Measurements from ENCODE around the gene COPS6.

COPS6 gene

DNA sequence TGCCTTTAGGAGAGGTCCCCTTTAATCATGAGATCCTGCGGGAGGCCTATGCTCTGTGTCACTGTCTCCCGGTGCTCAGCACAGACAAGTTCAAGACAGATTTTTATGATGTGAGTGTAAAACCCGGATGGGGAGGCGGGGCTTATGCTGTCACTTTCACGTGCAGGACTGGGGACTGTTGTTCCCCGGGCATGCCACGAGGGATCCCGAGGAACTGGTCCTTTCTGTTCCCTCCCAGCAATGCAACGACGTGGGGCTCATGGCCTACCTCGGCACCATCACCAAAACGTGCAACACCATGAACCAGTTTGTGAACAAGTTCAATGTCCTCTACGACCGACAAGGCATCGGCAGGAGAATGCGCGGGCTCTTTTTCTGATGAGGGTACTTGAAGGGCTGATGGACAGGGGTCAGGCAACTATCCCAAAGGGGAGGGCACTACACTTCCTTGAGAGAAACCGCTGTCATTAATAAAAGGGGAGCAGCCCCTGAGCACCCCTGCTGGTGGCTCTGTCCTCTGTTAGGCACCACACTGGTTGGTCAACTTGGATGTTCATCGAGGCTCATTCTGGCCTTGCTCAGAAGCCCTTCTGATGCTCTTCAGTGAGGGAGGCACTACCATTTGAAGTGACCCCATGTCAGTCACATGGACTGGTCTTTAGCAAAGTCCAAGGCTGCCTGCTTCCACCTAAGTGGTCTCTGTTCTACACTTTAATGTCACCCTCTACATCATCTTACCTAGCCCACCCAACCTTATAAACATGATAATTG lies 2.8 kb downstream of the COPS6 start:
- no peak for DNase-seq (ENCODE audit: low read depth, low spot score)
- in situ Hi-C loops (cut with HindIII; ENCODE audit: low sequenced_read_pairs), result no loop called here
- no peak overlapping the region for H3K4me3 ChIP-seq (ENCODE audit: low read depth, low read length)

DNA sequence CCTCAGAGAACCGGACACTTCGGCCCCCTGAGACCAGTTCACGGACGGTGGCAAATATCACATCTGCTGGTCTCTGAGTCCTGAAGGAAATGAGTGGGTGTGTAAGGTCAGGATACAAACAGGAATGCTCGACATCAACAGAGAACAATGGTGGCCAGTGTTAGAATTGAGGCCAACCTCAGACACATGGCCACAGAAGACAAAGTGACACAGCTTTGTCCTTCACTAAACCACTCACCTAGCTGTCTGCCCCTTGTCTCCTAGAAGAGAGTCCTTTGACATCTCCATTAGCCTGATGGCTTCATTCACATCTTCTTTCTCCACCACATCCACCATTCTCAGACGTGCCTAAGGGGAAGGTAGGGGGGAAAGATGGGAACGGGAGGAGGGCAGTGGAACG lies 4.3 kb downstream of the COPS6 start:
- H3K4me3 ChIP-seq (ENCODE audit: low read depth, low read length), result no peak overlapping the region
- DNase-seq (ENCODE audit: low read depth, low spot score), result no peak
- in situ Hi-C loops (cut with HindIII; ENCODE audit: low sequenced_read_pairs), result no loop called here
- TF ChIP-seq, protein P1, sequence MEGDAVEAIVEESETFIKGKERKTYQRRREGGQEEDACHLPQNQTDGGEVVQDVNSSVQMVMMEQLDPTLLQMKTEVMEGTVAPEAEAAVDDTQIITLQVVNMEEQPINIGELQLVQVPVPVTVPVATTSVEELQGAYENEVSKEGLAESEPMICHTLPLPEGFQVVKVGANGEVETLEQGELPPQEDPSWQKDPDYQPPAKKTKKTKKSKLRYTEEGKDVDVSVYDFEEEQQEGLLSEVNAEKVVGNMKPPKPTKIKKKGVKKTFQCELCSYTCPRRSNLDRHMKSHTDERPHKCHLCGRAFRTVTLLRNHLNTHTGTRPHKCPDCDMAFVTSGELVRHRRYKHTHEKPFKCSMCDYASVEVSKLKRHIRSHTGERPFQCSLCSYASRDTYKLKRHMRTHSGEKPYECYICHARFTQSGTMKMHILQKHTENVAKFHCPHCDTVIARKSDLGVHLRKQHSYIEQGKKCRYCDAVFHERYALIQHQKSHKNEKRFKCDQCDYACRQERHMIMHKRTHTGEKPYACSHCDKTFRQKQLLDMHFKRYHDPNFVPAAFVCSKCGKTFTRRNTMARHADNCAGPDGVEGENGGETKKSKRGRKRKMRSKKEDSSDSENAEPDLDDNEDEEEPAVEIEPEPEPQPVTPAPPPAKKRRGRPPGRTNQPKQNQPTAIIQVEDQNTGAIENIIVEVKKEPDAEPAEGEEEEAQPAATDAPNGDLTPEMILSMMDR (IDR thresholded peaks at IDR 0.05; ENCODE audit: low read depth, low read length), result no peak

More for the DNA sequence above, 2.8 kb downstream of the COPS6 start:
- TF ChIP-seq, protein P1 (IDR thresholded peaks at IDR 0.05; ENCODE audit: low read depth, low read length), result peak; percentile 14

DNA sequence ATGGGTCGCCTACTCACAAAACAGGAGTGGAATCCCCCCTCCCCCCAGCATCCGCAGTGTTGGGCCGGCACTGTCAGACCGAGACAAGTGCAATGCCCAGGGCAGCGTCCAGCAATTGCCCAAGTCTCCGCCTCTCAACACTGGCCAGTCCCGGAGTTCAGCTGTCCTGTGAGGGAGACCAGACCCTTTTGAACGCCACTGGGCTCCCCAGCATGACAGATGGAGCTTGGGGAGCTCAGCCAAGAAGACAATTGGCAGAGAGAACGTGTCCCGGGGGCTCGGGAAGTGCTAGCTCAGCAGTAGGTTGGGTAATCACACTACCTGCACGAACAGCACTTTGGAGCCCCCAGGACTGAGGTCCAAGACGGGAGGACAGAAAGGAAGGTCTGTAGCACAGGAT lies 4.7 kb downstream of the COPS6 start:
- TF ChIP-seq, protein P1 (IDR thresholded peaks at IDR 0.05; ENCODE audit: low read depth, low read length), result no peak
- no peak overlapping the region for H3K4me3 ChIP-seq (ENCODE audit: low read depth, low read length)
- no peak for DNase-seq (ENCODE audit: low read depth, low spot score)
- in situ Hi-C loops (cut with HindIII; ENCODE audit: low sequenced_read_pairs), result no loop called here

- no peak for DNase-seq (ENCODE audit: low read depth, low spot score)
Measured at GRCh38 chr7:100093925-100094486, 5.2 kb downstream of the COPS6 start.

GRCh38 chr7:100095289-100095688 lies 6.5 kb downstream of the COPS6 start:
- no peak overlapping the region for H3K4me3 ChIP-seq (ENCODE audit: low read depth, low read length)
- in situ Hi-C loops (cut with HindIII; ENCODE audit: low sequenced_read_pairs), result no loop called here
- TF ChIP-seq, protein P1 (IDR thresholded peaks at IDR 0.05; ENCODE audit: low read depth, low read length), result no peak
- no peak for DNase-seq (ENCODE audit: low read depth, low spot score)

More at GRCh38 chr7:100093925-100094486, 5.2 kb downstream of the COPS6 start:
- in situ Hi-C loops (cut with HindIII; ENCODE audit: low sequenced_read_pairs), result no loop called here
- TF ChIP-seq, protein P1 (IDR thresholded peaks at IDR 0.05; ENCODE audit: low read depth, low read length), result no peak
- H3K4me3 ChIP-seq (ENCODE audit: low read depth, low read length), result no peak overlapping the region

DNA sequence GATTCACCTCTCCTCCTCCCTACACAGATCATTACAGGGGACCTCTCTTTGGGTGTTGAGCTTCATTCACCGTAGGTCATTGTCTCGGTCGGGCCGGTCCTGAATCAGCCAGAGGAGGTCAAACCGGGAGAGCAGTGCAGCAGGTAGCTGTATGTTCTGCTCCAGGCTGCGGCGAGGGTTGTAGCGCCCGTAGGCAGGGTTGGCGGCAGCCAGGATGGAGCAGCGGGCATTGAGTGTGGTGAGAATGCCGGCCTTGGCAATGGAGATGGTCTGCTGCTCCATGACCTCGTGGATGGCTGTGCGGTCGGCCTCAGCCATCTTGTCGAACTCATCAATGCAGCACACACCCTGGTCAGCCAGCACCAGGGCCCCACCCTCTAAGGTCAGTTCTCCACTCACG lies 6.9 kb downstream of the COPS6 start:
- in situ Hi-C loops (cut with HindIII; ENCODE audit: low sequenced_read_pairs), result no loop called here
- TF ChIP-seq, protein P1 (IDR thresholded peaks at IDR 0.05; ENCODE audit: low read depth, low read length), result no peak
- H3K4me3 ChIP-seq (ENCODE audit: low read depth, low read length), result no peak overlapping the region
- DNase-seq (ENCODE audit: low read depth, low spot score), result no peak

Measured in astrocyte of the spinal cord (primary cell).